ENCODE results near the gene NUP133.

- TF ChIP-seq CTCF (conservative IDR thresholded peaks at IDR 0.05; ENCODE audit: low read depth in 2 of 2) (no peak), POLR2AphosphoS5 (IDR thresholded peaks at IDR 0.05; ENCODE audit: low read depth) (peak; percentile 96), ETS1 (IDR thresholded peaks at IDR 0.05) (peak; percentile 67), CREB1 (CRISPR knock-in tag; IDR thresholded peaks at IDR 0.05; ENCODE audit: low read depth) (peak; percentile 98), STAT1 (IDR thresholded peaks at IDR 0.05; ENCODE audit: unreplicated experiment) (no peak)
Measured at GRCh38 chr1:229507951-229508822, at the start of gene NUP133.
